ENCODE measurements around the gene RAB8A.
"Not testable (repeated sequence)": the region's sequence is repeated elsewhere in the genome, so short reads cannot be mapped to it uniquely, and the experiment has no call there.

RAB8A gene

DNA sequence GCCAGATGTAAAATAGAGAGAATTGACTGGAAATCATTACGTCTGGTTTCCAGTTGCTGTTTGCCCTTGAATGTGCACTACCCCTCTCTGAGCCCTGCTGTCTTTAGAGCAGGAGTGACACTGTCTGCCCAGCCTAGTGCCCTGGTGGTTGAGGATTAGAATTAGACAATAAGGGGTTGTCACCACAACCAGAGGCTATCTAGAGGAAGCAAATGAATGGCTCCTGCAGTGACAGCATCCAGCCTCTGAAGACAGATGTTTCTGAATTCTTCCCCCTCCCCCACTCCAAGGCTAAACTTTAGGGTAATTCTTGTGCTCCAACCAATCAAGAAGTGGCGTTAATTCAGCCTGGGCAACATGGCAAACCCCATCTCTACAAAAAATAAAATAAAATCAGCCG, 2.0 kb downstream of the RAB8A start:
- DNase-seq: no peak

DNA sequence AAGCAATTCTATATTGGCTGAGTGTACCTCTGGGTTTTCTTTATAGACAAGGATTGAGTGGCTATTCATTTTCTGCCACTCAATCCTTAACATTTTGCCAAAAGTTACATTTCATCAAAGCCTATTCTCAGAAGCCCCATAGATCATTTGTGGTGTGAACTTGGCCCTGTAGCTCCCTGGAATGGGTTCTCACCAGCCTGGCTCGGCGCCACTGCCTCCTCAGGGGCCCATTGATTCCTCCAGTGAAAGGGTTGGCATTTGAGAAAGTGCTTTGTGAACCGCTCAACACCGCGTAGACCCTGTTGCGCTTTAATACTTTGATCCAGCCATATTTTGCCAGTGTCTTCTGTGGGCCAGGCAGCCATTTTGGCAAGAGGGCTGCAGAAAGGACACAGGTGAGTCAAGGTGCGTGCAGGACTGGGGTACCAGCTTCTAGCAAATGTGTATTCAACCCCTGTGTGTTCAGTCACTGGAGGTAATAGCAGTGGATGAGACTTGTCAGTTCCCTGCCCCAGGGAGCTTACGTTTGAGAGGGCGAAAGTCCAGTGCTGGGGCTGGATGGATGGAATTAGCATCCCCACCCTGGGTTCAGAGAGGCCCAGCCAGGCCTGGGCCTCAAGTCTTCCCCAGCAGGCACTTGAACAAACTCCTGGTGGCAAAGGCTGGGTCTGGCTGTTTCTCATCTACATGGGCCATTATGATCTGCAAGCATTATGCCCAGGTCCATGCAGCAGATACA, 3.8 kb downstream of the RAB8A start:
- DNase-seq: no peak

DNA sequence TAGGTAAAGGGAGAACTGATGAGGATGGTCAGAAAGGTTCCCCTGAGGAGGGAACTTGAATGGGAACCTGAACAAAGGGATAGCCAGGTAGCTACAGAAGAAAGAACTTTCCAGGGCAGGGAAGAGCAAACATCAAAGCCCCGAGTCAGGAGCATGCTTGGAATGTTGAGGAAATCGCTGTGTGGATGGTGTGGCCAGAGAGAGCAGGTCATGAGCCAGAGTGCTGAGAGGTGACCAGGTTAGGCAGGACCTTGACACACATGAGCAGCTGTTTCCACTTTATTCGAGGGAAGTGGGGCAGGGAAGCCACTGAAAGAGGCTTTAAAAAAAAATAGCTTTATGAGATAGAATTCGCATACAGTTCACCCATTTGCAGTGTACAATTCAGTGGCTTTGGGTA, 4.4 kb downstream of the RAB8A start:
- DNase-seq: no peak

DNA sequence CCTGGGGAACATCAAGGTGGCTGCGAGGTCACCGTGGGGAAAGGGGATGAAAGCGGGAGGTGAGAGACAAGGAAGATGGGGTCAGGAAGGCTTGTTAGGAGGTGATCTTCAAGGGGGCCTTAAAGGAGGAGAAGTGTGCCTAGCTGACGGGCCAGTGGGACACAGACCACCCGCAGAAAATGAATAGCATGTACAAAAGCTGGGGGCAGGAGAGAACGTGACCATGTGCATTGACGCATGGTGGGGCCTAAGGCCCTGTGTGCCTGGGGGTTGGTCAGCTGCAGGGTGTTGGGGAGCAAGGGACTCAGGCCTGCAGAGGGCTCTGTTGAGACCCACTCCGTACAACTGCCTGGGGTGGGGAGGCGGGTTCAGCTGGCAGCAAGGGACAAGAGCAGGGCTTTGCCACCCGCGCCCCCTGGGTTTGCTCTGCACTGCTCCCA, 5.9 kb downstream of the RAB8A start:
- no peak for DNase-seq

DNA sequence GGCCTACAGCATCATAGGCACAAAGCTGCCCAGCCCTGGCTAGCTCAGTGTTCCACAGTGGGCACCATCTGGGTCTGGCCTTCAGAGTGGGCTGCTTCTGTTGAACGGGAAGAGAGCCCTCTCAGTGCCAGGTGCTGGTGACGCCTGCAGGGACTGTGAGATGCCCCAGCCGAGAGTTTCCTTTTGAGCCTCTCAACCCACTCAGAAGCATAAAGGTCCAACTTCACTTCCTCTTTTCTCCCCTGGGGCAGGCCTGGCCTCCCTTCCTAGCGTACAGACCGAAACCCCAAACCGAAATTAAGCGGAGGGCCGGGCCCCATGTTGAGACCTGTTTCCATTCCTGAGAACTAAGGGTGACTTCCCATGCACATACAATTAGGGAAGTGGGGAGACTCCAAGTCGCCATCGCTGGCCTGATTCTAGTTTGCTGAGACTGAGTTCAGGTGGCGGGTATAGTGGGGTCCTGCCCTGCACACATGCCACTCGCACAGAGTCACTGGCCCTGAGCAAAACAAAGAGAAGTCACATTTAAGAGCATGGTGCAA, 6.9 kb downstream of the RAB8A start:
- no peak for DNase-seq

DNA sequence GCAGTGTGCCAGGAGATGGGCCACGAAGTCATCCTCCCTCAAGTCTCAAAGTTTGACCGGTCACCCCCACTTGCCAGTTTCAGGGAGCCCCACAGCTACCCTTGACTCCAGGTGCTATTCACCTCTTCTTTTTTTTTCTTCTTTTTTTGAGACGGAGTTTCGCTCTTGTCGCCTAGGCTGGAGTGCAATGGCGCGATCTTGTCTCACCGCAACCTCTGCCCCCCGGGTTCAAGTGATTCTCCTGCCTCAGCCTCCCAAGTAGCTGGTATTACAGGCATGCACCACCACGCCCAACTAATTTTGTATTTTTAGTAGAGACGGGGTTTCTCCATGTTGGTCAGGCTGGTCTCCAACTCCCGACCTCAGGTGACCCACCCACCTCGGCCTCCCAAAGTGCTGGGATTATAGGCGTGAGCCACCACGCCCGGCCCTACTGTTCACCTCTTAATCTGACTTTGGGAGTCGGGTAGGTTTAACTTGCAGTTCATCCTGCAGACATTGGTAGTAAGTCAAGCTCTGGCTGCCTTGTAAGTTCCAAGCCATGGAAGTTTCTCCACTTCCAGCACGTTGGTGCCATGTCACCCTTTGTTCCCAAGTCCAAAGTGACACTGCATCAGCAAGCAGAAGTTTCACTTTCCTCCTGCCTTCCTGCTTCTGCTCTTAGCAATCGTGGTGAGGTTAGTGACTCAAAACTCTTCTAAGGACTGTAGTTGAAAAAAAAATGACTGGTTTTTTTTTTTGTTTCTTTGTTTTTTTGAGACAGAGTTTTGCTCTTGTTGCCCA, 7.6 kb downstream of the RAB8A start:
- not testable (repeated sequence) for DNase-seq

DNA sequence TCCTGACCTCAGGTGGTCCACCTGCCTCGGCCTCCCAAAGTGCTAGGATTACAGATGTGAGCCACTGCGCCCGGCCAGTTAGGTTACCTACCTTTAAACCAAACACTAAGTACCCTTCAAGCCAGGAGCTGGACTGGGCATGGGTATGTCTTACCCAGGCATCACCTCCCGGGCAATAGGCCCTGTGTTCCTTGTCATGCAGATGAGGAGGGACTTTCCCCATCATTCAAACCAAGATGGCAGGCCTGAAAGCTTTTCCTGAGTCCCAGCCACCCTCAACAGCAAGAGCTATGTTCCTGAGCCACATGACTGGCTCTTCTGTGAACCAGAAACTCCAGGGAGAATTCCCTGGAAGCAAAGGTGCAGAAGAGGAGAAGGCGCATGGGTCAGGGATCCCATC, 9.5 kb downstream of the RAB8A start:
- DNase-seq: no peak

DNA sequence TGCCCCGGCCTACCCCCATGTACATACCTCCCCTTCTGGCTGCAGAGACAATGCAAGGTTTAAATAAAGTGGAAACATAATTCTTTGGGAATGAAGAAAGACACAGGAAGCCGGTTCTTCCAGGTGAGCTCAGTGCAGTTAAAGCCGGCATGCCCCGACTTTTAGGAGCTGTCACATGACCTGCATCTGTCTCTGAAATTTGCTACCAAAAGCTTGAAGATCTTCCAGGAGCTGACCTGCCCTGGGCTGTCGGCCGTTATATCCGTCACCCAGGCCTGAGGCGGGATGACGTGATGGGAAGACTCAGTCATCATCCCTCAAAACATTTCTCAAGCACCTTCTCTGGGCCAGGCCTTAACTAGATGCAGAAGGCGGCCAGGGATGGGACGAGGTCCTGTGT, 10.3 kb downstream of the RAB8A start:
- no peak for DNase-seq

DNA sequence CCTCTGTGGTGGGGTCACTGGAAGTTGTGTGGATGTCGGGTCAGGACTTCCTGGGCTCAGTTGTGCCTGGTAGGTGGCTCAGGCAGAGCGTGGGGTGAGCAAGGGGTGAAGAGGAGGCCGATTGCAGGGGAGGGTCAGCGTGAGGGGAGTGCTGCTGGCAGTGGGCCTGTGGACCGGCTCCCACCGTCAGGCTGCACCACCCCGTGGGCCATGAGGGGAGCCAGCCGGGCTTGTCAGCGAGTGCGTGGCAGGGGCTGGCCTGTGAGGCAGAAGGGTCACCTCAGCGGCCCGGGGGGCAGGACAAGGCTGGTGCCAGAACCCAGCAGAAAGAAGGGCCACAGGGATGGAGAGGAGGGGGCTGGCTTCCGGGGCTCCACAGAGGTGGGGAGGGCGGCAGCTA, 13.3 kb downstream of the RAB8A start:
- DNase-seq: no peak

DNA sequence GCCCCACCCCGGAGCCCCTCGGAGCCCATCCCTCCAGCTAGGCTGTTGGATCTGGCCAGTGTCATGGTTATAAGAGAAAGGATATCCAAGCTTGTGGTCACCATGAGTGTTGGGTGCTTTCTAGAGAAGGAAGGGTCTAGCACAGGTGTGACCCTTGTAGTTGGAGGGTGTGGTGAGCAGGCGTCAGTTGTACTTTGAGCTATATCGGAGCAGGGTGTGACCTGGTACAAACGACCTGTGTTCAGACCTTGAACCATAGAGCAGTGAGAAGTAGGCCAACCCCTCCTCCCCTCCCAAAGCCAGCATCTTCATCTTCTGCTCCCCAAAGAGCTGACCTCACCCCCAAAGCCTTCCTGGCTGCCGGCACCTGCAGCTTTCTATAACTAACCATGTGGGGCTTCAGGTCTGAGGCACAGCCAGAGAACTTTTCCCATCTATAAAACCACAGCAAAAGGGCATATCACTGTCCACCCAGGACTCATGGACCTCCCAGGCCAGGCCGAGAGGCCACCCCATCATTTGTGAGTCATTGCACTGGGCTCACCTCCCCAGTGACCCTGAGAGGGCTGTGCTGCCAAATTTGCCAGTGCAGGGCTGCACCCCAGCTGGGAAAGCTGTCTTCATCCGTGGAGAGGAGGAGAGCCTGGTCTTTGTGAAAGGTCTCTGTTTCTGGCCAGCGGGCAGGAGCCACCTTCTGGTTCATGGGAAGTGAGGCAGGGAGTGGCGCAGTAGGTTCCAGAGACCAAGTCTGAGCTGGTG, 14.2 kb downstream of the RAB8A start:
- no peak for DNase-seq

DNA sequence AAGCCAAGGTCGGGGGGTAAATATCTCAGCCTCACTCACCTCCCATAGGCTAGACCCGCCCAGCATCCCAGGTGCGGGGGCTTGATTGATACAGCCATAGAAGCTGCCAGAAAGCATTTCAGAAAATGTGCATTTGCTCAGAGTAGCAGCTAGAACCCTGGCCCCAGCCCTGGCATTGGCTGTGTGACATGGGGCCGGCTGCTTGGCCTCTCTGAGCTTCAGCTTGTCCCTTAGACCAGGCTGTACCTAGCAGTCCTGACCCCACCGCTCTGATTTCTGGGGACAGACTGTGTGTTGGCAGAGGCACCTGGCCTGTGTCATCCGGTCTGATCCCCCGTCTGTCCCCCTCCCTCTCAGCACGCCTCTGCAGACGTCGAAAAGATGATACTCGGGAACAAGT, 15.4 kb downstream of the RAB8A start:
- no peak for DNase-seq

DNA sequence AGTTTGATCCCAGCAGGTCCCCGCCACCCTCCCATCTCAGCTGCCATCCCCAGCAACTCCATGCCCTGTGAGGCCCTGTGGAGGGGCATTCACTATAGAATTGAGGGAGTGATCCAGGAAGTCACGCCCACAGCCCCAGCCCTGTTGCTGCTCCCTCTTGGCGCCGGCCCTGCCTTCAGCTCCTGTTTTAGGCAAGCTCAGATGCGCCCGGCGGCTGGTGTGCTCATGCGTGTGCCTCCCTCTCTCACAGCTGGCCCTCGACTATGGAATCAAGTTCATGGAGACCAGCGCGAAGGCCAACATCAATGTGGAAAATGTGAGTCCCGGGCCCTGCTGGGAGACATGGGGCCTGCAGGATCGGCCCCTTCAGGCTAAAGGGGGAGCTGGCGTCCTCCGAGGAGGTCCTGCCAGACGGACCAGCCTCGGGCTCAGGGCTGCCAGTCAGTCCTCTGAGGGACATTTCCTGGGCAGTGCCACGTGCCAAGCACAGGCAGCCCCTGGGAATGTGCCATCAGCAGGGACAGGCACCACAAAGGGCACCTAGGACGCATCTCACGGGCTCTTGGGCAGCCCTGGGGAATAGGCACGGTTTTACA, 16.2 kb downstream of the RAB8A start:
- DNase-seq: no peak

DNA sequence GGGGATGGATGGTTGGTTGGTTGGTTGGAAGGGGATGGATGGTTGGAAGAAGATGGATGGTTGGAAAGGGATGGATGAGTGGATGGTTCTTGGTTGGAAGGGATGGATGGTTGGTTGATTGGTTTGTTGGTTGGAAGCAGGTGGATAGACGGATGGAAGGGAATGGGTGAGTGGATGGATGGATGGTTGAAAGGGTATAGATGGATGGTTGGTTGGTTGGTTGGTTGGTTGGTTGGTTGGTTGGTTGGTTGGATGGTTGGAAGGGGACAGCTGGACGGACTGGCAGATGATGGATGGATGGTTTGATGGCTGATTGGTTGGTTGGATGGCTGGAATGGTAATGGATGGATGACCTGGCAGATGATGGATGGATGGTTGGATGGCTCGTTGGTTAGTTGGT, 20.0 kb downstream of the RAB8A start:
- no peak for DNase-seq

DNA sequence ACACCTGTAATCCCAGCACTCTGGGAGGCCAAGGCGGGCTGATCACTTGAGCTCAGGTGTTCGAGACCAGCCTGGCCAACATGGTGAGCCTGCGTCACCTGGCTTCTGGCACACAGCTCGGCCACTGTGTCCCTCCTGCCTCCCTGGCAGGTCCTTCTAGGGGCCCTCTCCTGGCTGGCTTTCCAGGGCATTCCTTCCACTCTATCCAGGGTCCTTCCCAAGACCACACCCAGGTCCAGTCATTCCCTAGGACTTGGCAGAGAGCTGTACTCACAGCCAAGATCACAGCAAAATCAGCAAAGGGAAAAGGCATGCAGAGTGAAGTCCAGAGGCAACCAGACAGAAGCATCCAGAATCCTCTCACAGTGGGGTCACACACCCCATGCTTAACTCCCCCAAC, 22.1 kb downstream of the RAB8A start:
- no peak for DNase-seq

DNA sequence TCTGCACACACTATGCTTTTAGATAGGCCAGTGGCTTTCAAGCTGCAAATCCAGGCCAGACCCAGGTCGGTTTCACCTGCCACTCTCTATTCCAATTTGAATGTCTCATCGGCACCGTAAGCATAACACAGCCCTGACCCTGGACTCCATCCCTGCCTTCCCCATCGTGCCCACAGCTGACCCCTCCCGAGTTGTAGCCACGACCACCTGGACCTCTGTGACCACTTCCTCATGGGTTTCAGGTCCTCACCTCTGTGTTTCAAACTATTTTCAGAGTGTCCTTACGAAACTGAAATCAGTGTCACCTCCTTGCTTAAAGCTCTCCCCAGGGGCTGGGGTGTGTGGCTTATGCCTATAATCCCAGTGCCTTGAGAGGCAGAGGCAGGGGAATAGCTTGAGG, 22.8 kb downstream of the RAB8A start:
- no peak for DNase-seq

DNA sequence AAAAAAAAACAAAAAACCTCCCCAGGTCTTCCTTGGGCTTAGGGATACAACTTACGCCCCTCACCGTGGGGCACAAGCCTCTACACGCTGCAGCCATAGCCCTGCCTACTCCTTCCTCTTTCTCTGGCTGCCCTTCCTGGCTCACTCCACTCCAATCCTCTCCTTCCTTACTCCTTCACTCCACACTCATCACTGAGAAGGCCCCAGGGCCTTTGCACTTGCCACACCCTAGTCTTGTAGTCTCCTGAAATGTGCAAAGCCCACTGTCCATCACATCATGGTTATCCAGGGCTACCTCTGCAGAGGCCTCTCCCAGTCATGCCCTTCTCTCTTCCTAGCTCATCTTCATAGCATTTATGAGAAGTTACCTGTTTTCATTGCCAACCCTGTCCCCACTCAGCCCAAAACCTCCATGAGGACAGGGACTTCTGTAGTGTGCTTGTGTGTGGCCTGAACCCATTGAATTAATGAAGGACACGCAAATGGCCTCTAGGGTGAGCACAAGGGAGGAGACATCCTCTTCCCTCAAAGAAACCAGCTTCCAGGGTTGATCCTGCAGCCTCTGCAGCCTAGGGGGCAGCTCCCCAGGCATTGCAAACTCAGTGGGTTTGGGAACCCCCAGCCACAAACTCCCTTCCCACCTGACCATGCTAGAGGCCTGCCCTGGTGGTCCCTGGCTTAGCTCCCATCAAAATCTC, 23.9 kb downstream of the RAB8A start:
- no peak for DNase-seq

DNA sequence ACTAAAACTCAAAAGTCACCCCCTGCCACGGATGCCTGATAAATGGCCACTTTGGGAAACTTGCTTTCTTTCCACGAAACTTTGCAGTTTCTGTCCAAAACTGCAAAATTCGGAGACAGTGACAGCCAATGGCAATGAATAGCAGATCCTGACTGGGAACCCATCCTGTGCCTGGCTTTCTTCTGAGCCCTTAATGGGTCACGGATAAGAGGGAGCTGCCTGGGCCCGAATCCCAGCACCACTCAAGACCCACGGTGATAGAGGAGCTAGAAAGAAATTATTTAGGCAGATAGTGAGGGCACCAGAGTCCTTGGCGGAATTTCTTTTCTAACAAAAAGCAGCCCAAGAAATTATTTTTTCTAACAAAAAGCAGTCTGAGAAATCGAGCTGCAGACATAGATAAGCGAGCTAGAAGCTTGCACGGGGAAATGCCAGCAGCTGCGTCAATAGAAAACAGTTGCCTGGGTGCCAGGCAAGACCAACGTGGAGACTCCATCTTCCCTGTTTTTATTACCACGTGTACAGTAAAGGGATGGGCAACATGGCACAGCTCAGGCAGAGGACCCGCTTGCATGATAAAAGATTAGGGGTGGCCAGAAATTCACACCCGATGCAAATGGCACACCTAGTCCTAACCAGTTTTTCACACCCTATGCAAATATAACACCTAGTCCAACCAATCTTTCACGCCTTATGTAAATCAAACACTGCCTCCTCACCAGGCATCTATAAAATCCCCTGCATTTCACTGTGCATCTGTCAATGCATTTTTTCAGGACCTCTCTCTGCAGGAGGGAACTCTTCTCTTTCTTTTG, 24.7 kb downstream of the RAB8A start:
- peak; percentile 1 for DNase-seq

DNA sequence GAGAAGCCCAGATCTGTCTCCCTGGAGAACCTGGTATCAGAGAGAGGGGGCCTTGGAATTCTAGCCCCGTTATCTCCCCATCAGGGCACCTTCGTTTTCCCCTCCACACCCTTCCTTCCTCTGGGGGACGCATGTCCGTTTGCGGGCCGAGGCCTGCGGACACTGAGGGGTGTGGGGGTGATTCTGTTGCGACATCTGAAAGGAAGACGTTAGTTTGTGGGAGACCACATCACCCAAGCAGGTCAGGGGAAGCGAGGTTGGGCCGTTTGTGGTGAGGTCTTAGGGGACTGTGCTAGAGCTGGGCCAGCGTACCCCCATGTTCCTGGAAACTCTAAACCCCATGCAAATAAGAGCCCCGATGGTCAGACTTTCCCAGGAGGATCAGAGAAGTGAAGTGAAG, 28.1 kb downstream of the RAB8A start:
- no peak for DNase-seq

DNA sequence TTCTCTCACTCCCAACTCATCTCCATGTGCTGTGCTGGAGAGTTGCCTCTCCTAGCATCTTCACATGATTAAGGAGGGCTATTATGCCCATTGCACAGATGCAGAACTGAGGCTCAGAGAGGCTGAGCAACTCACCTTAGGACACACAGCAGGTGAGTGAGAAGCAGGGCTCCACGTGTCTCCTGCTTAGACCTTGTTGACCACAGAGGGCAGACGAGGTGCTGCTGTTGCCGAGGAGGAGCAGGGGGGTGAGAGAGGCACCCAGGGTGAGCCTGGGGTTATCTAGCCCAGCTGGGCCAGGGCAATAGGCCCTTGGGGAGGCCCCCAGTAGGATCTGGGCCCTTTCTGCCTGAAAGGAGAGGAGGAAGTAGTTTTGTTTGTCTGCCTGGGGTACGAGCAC, 29.4 kb downstream of the RAB8A start:
- DNase-seq: no peak

DNA sequence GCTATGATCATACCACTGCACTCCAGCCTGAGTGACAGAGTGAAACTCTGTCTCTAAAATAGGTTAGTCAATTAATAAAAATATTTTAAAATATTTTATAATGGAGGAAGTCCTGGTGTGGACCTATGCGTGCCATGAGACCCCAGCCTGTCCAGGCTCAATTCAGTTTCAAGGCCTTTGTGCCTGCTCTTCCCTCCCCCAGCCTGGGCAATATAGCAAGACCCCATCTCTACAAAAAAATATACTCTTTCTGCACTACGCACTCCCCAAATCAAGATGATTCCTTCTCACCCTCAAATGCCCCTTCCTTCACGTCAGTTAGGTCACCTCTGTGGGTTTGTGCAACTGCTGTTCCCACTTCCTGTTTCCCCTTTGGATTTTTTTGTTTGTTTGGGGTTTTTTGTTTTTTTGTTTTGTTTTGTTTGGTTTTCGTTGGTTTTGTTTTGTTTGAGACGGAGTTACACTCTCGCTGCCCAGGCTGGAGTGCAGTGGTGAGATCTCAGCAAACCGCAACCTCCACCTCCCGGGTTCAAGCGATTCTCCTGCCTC, 30.4 kb downstream of the RAB8A start:
- DNase-seq: no peak

Data from NCI-H526 treated with DMSO at 0.1 percent for 48 hours (cell line).